OCI-LY1 (cell line): Measurements from ENCODE around the gene UTRN.

Experiments
- CTCF ChIP-seq: fragments of 200-600 bp; sonication (generic), shearing (Covaris generic); IDR thresholded peaks from 2 replicates; pipeline ENCODE4 v1.5.1; 2017; ENCODE audit warnings: mild to moderate bottlenecking, antibody characterized with exemption, low read length, moderate library complexity, mixed read lengths
- EZH2 ChIP-seq: fragments of 200-600 bp; sonication (generic), shearing (Covaris generic); IDR thresholded peaks from 2 replicates; pipeline ENCODE4 v1.8.0; 2017; ENCODE audit warnings: borderline replicate concordance, mixed run types, mild to moderate bottlenecking, antibody characterized with exemption, low read length, moderate library complexity, mixed read lengths

- TF ChIP-seq CTCF = no peak
- TF ChIP-seq EZH2 = no peak
These were observed 20.4 kb downstream of the UTRN start for GRCh38 chr6:144305567-144305966.
